ENCODE results near the gene TNNT1.

- TF ChIP-seq GATA3 (IDR thresholded peaks at IDR 0.05; ENCODE audit: low read depth, low read length) (no peak), GATA2 (IDR thresholded peaks at IDR 0.05; ENCODE audit: low read depth, low read length) (no peak)
These were observed 12.0 kb upstream of the TNNT1 start for GRCh38 chr19:55160986-55161365.
